HG02588 (cell line): Measurements from ENCODE around the gene BRD3.

Source experiments
- ATAC-seq: cut with Tn5 transposase; IDR thresholded peaks from one replicate; pipeline ENCODE4 v1.9.1; 2021; ENCODE audit warnings: mild to moderate bottlenecking, moderate library complexity; ENCODE audit not compliant: unreplicated experiment

BRD3 gene

DNA sequence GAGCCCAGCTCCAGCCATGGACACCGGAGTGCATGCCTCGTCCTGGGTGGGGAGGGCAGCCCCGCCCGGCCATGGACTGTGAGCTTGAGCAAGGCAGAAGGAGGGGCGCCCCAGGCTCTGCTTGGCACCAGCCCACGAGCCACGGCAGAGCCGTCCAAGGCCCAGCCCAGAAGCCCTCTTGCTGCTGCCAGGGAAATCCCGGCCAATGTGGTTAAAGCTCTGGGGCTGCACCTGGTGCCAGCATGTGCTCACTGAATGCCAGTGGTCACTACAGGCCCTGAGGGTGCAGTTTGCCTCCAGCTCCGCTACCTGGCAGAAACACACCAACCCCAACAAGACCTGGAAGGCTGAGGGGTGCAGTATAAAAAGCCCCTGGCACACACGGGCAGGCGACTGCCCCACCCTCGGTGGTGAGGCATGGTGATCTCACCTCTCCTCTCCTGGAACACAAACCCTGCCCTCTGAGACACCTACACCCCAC lies 11.8 kb downstream of the BRD3 start:
- no peak for ATAC-seq

DNA sequence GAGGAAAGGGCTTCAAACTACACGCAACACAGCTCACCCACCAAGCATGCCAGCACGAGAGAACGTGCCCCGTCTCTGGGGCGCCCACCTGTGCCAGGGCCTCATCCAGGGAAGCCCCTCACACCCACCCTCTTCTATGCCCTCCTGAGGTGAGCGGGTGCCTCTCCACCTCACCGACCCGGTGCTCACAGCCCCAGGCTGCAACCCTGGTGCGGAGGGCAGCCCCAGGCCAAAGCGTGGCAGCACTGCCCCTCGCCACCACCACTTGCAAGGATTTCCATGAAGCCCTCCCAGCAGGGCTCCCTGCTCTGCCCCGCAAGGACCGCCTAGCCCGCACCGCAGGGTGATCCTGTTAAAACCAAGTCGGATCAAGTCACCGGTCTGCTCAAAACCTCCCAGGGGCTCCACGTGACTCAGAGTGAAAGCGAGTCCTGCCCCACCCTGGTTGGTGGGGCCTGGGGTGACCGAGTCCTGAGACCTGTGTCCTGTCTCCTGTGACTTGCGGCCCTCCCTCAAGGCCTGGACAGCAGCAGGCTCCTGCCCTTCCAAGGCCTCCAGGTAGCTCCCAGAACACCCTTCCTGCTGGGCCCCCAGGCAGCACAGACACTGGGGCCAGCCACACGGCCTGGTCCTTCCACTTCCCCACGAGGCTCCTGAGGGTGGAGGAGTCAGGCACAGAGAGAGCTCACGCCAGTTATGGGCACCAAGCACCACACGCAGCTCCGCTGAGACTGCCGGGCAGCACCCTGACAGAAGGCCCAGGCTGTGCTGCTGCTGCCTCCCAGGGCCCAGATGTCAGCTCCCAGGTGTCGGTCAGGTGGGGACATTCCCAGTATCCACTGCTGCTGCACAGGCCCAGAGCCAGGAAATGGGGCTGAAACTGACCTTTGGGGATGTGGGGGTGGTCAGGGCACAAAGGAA lies 12.7 kb downstream of the BRD3 start:
- no peak for ATAC-seq

DNA sequence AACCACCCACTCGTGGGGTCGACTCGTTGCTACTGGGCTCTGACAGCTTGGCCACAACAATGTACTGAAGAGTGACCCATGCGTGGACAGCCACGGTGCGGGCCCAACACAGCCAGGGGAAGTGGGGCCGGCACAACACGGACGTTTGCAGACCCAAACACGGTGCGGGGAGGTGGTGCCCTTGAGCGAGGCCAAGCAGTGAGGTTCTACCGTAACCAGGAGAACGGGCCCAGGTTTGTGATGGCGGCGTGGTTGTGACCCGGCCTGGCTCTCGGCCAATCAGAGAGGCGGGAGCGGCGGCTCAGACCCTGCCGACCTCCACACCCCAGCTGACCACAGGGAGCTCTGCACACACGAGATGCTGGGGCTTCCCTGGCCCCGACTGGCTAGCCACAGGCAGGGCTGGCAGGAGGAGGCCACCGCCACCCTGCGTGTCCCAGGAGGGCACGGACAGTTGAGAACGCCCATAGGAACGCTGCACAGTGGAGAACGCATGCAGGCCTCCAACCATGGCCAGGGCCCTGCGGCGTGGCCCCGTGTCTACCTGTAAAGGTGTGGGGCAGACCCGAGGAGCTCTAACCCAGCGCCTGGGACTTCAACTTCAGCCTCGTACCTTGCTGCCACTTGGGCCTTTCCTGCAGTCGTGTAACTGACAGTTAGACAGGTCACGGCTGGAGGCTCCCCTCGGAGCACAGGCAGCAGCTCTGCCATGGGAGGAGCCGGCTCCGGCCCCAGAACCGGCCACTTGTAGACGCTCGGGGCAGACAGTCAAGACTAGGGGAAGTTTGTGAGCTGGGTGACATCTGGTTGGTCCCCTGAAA lies 13.7 kb downstream of the BRD3 start:
- no peak for ATAC-seq

DNA sequence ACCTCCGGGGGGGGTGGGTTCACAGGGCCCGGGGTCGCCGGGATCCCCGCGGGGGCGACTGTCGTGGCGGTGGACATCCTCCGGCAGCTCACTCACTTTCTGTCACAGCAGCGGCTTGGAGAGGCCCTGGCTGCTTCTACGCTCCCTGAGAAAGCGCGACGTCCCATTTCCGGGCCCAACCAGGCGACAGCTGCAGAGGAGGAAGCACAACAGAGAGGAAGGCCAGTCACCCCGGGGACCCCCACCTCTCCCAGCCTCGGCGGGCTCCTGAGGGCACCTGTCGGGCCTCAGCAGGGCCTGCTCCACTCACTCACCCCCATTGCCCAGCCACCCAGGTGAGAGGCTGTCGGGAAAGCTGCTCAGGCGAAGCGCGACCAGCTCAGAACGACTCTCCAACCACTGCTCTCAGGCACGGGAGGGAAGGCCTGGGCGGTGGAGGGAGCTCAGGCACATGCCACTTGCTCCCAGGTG lies 14.4 kb downstream of the BRD3 start:
- no peak for ATAC-seq

DNA sequence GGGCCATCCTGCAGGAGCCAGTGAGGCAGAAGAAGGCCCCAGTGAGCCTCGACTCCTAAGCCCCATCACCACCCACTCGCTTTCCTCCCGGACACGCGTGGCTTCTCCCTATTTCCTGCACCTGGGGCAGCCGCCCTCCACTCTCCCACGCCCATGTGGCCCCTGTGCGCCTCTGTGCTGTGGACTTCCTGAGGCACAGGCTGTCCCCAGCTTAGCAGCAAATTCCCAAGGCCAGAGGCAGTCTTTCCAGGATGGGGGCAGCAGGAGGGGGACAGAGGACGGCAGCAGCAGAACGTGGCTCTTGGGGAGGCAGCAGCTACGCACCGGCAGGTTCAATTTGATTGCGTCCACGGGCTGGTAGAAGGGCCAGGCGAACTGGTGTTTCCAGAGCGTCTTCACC lies 14.9 kb downstream of the BRD3 start:
- no peak for ATAC-seq

DNA sequence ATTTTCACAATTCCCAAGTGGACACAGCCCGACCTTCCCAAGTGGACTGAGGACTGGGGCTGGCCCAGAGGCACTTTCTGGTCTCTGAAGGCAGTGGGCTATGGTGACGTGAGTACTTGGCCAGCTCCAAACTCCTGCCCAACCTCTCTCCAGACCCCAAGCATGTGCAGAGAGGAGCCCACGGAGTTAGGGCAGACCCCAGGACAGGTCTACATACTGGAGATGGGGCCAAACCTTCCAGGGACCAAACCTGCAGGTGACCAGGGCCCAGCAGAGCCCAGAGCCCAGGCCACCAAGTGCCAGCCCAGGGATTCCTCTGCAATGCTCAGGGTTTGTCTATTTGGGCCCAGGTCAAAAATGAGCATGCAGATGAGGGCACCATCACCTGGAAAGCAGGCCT lies 15.3 kb downstream of the BRD3 start:
- ATAC-seq: no peak

DNA sequence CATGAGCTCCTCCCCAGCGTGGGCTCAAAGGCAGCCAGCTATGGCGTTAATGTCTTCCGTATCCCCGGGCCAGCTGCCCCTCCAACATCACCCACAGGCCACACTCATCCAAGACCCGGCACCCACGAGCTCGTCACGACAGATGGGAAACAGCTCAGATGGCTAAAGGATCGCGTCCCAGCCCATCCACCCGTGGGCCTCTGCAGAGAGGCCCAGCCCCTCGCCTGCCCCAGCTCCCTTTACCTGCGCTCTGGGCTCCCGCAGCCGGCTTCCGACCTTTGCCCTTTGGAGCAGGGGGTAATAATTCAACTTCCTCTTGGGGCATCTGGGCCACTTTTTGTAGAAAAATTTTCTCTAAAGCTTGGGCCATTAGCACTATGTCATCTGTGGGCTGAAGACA lies 16.5 kb downstream of the BRD3 start:
- no peak for ATAC-seq

DNA sequence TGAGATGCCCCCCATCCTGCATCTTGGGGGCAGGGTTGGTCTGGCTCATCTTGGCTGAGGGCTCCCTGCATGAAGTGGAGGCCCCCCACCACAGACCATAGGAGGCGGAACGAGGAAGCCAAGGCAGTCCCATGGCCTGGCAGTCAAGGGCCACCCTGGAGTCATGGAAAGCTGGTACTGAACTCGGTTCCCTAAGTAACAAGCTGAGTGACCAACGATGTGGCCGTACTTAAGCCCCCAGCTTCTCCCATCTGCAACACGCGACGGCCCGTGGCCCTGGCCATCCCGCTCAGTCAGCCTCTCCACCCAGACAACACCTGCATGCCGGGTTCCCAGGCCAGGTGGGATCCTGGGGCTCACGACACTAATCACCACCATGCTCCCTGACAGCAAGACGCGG lies 17.1 kb downstream of the BRD3 start:
- ATAC-seq: no peak

DNA sequence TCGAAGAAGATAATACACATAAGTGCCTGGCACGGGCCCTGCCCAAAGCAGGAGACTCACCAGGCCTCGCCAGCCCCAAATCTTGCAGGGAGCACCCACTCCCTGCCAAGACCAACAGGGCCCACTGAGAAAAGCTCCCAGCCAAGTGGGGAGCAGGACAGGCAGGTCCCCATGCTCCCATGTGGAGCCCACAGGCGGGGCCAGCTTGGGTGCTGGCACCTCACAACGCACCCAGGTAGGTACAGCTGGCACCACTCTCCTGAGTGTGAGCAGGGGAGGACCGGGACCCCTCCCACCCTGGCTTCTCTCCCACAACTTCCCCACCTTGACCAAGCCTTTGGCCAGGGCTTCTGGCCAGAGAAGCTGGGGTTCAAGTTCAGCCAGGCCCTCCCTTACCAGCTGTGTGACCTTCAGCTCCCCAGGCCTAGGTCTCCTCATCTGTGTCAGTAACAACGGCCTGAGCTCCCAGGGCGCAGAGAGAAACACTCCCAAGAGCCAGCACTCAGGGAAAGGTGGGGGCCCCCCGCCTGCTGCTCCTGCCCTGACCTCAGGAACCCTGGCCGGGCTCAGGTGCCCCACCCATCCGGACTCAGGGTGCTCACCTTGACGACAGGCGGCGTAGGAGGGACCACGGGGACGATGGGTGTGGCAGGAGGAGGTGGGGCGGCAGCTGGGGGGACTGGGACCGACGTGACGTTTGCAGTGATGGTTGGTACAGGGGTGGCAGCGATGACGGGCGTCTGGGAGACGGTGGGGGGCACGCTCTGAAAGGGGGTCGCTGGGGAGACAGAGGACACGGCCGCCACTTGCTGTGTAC lies 17.8 kb downstream of the BRD3 start:
- ATAC-seq: no peak

DNA sequence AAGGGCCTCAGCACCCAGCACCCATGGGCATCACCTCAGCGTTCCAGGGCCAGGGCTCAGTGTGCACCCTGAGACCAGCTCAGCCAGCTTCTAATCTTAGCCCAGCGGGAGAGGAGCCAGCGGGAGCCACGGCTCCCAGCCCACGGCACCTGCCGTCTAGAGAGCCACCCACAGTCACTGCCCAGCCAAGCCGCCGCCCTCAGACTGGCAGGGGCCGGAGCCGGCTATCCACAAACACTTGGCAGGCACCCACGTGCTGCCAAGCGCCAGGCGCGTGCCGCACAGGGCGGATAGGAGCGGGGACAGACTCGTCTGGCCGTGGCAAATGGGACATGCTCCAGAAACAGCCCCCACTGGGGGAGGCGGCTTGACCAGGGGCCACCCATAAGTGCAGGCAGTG lies 18.6 kb downstream of the BRD3 start:
- no peak for ATAC-seq

DNA sequence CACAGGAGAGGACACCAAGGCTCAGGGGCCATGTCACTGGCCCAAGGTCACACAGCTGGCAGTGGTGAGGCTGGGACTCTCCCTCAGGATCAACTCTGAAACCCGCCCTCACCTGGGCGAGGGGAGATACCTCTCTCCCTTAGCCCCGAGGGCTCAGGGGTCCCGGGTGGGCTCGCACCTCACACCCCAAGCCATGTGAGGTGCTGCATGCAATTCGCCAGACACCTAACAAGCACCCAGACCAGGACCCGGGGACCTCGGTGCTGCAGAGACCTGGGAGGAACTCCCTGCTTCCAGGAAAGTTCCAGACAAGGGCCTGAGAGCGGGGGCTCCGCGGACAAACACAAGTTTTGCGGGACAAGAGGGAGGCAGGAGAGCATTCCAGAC lies 19.3 kb downstream of the BRD3 start:
- ATAC-seq: no peak

DNA sequence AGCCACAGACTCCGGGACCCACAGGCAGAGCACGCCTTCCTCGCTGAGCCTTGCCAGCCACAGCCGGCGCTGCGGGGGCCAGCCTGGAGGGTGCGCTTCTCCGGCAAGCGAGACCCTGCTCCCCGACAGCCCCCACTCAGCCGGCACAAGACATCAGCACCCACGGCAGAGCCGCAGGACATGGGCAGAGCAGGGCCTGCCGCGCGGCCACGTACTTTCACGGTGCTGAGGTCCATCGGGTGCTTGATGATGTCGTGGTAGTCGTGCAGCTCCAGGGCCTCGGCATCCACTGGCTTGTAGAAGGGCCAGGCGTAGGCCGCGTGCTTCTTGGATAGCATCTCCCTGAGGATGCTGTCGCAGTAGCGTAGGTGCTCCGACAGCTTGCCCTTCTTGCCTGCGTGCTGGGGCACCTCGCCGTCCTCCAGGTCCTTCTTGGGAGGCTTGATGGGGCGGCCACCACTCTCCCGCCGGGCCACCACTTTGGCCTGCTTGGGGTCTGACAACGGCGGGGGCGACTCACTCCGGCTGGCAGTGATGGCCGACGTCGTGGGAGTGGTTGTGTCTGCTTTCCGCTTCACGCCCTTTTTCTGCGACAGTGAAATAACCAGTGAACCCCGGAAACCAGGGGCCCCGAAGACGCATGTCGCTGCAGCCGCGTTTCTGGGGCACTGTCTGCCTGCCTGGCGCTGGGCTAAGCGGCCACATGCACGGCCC lies 19.8 kb downstream of the BRD3 start:
- ATAC-seq: no peak

DNA sequence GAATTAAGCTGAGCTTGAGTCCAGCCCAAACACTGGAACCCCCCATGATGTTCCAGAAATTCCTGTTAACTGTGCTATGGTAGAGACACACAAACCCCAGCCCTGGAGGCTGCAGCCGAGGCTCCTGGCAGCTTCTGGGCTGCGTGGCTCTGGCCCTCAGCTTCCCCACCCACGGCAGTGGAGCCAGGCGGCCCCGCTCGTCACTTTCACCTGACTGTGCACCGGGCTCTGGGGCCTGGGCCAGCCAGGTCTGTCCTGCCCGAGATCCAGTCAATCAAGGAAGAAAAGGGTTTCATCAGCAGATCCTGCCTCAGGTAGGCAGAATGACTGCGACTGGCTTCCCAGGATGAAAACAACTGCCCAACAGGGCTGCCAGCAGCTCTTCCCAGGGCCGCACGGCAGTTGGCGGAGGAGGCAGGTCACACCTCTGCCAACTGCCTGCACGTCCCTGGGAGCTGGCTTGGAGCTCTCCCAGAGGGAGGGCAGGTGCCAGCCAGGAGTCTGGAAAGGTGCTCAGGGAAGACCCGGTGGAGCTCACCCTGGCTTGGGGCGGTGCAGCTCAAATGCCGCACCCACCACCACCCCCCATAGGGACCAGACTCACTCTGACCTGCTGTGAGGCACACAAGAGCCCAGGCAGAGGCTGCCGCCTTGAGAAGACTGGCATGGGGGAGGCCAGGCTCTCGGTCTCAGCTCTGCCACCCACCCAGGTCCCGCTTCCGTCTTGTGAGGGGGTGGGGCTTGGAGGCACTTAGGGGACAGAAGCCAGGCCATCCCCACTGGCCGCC lies 20.7 kb downstream of the BRD3 start:
- no peak for ATAC-seq

DNA sequence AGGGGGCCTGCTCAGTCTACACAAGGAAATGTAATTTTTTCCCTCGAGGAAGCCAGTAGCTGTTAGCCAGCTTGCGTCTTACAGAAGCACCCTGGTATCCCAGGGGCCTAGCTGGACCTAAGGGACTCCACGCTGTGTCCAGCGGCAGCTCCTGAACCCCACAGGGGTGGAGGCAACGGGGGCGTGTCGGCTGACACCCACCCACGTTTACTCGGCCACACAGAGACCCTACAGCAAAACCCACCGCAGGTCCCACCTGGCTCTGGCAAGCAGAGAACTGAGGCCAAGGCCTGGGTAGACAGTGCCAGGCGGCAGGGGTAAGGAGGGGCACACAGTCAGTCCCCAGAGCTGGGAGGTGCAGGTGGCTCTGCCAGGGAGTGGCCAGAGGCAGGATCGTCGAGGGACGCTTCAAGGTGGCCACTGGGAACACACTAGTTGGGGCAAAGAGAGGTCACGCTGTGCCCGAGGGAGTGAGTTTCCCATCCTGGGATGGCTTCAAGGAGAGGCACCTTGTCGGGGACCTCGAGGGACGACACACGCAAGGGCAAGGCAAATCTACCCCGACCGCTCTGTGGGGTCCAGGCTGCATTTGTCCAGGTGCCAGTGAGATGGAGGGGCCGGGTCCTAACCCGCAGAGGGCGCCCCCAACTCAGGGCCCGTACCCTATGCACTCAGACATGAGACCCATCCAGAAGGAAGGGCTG lies 21.8 kb downstream of the BRD3 start:
- ATAC-seq: no peak

DNA sequence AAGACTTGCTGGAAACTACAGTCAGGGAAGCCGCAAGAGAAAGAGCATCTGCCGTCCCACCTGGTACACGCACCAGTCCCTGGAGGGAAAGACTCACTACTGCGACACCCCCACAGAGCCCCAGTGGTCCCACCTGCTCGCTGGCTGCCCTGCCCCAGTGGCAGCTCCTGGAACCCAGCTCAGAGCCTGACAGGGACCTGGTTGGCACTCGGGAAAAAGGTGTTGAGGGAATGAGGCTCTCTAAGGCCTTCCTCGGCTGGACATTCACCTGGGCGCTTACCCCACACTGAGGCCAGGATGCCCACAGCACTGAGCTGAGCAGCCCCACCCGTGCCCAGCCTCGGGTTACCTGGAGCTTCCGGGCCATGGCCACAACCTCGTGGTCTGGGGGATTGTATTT lies 22.9 kb downstream of the BRD3 start:
- ATAC-seq: no peak

DNA sequence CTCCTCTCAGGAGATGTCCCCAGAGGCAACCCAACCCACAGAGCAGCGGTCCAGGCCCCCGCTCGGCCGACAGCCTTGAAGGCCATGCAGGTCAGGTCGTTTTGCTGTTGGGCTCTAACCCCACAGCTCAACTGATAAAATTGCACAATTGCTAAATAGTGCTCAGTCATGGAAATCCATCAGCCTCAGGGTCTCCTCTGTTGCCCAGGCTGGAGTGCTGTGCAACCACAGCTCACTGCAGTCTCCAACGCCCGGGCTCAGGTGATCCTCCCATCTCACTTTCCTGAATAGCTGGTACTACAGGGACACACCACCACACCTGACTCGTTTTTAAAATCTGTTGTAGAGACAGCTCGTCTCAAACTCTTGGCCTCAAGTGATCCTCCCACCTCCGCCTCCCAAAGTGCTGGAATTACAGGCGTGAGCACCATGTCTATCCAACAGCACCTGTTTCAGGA lies 24.3 kb downstream of the BRD3 start:
- no peak for ATAC-seq

DNA sequence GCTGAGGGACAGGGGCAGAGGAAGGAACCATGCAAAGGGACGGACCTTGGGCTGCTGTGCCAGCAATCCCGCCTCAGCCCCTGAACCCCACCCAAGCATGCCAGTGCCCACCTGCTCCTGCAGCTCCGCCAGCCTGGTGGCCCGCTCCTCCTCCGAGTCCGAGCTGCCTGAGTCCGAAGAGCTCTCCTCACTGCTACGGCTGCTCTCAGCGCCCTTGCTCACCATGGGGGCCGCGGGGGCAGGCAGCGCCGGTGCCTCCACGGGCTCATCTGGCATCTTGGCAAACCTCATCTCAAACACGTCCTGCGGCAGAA lies 26.2 kb downstream of the BRD3 start:
- ATAC-seq: no peak

DNA sequence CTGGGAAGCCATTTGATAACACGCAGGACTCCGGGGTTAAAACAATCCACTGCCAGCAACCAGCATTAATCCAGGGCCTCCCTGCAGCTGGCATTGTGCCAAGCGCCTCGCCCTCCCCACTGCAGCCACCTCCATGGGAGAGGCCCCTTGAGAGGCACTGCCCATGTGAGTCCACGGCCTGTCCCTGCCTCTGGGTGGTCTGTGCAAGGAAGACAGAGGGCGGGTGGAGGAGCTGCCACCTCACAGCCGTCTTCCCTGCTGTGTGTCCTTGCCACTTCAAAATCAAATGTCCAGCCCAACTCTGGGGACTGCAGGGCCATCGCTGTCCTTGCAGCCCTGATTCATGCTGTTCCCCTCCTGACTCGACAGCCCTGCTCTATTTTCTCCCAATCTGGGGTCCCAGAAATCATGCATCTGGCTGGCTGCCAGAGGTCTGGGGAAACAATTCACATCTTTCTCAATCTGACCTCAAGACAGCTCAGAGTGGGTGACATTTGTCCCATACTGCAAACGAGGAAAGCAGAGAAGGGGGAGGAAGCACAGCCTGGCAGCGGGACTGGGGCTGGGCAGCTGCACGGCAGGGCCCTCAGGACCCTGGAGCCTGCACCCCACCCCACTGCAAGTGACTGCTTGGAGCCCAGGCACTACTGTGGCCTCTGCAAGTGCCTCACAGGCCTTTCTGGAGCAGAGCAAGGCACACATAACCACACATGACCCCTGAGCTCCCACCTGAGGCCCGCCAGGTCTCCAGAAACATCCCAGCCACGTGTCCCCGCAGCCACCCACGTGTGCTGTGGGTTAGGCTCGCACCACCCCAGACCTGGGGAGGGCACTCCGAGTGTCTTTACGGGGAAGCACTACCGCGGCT lies 26.8 kb downstream of the BRD3 start:
- ATAC-seq: no peak
